SK-N-SH (cell line): Measurements from ENCODE around the gene ASPG. TPM values are rescaled to one million over a fixed set of nuclear protein-coding genes. Genes with fewer than 3 reads are reported as not detected.

Experiments used
- CTCF ChIA-PET: fragments of 300-600, 350-600 bp; formaldehyde crosslinking; extraction: SDS; loops from one replicate; lab custom pipeline; 2021; lab: Yijun Ruan, JAX
- POLR2A ChIA-PET: fragments of 350-600 bp; sonication (Branson Sonifier 250); formaldehyde crosslinking; extraction: SDS; loops from one replicate; lab custom pipeline; 2020; ENCODE audit warnings: antibody characterized with exemption, inconsistent platforms; lab: Yijun Ruan, JAX
- DNase-seq: peaks from one replicate; pipeline ENCODE4 v3.0.0; 2012
- H2AFZ ChIP-seq: fragments of 200-600 bp; sonication (generic); 2 replicates; pipeline ENCODE4 v1.8.1; 2016; ENCODE audit warnings: antibody characterized with exemption, mild to moderate bottlenecking, low read depth
- H3F3A ChIP-seq: fragments of 200-600 bp; sonication (generic); replicated peaks from 2 replicates; pipeline ENCODE3; 2016; ENCODE audit warnings: antibody characterized with exemption, mild to moderate bottlenecking; ENCODE audit not compliant: insufficient read depth
- H3K27ac ChIP-seq, 2 experiments: fragments of 200-500 bp in 1 of 2; fragments of 200-600 bp in 1 of 2; sonication (Bioruptor generic) in 1 of 2; sonication (generic), shearing (Covaris generic) in 1 of 2; 2 replicates each; pipeline versions ENCODE4 v1.5.1 to v1.6.1; 2014 to 2016; ENCODE audit warnings: low read depth in 2 of 2, inconsistent platforms in 1 of 2, low read length in 1 of 2, mild to moderate bottlenecking in 1 of 2, mixed read lengths in 1 of 2
- H3K27me3 ChIP-seq: fragments of 200-600 bp; sonication (generic), shearing (Covaris generic); 2 replicates; pipeline ENCODE4 v1.6.1; 2016; ENCODE audit warnings: mixed run types; ENCODE audit not compliant: insufficient read depth
- H3K36me3 ChIP-seq, 2 experiments: fragments of 200-500 bp in 1 of 2; fragments of 200-600 bp in 1 of 2; sonication (Bioruptor generic) in 1 of 2; sonication (generic) in 1 of 2; replicated peaks in 1 of 2; 2 replicates each; pipeline versions ENCODE3 to v1.5.1; 2014 to 2016; ENCODE audit warnings: low read length in 1 of 2, mild to moderate bottlenecking in 1 of 2; ENCODE audit not compliant: insufficient read depth in 2 of 2, control insufficient read depth in 1 of 2
- H3K4me1 ChIP-seq, 2 experiments: fragments of 200-500 bp in 1 of 2; fragments of 200-600 bp in 1 of 2; sonication (Bioruptor generic) in 1 of 2; sonication (generic), shearing (Covaris generic) in 1 of 2; 2 replicates each; pipeline versions ENCODE4 v1.5.1 to v1.6.1; 2014 to 2016; ENCODE audit warnings: low read depth in 1 of 2, low read length in 1 of 2, mixed run types in 1 of 2; ENCODE audit not compliant: insufficient read depth in 2 of 2, control insufficient read depth in 1 of 2
- H3K4me2 ChIP-seq: fragments of 200-600 bp; sonication (generic), shearing (Covaris generic); 2 replicates; pipeline ENCODE4 v1.6.1; 2017; ENCODE audit warnings: mixed run types
- H3K4me3 ChIP-seq, 2 experiments: fragments of 200-500 bp in 1 of 2; fragments of 200-600 bp in 1 of 2; sonication (Bioruptor generic) in 1 of 2; sonication (generic), shearing (Covaris generic) in 1 of 2; 2 replicates each; pipeline versions ENCODE4 v1.5.1 to v1.8.1; 2014 to 2016; ENCODE audit warnings: low read depth in 2 of 2, inconsistent platforms in 1 of 2, low read length in 1 of 2, mild to moderate bottlenecking in 1 of 2, mixed read lengths in 1 of 2, moderate library complexity in 1 of 2
- H3K79me2 ChIP-seq: fragments of 200-600 bp; sonication (generic); 2 replicates; pipeline ENCODE4 v1.8.1; 2017; ENCODE audit warnings: mild to moderate bottlenecking; ENCODE audit not compliant: insufficient read depth
- H3K9ac ChIP-seq: fragments of 200-600 bp; sonication (generic); 2 replicates; pipeline ENCODE4 v1.6.1; 2017; ENCODE audit warnings: mixed run types
- H3K9me2 ChIP-seq: fragments of 200-600 bp; sonication (generic); 2 replicates; pipeline ENCODE4 v1.6.1; 2017; ENCODE audit warnings: mixed run types
- H3K9me3 ChIP-seq: fragments of 200-600 bp; sonication (generic); 2 replicates; pipeline ENCODE4 v1.6.1; 2017; ENCODE audit warnings: mixed run types, mild to moderate bottlenecking, moderate library complexity
- H4K20me1 ChIP-seq: fragments of 200-600 bp; sonication (generic); 2 replicates; pipeline ENCODE4 v1.6.1; 2017; ENCODE audit warnings: mild to moderate bottlenecking, mixed run types; ENCODE audit not compliant: insufficient read depth
- EP300 ChIP-seq, 2 experiments: IDR thresholded peaks; 2 replicates each; pipeline versions ENCODE4 v1.4.0 to v1.6.1; 2012; ENCODE audit warnings: borderline replicate concordance in 1 of 2, low read depth in 1 of 2, low read length in 1 of 2
- FOSL2 ChIP-seq: IDR thresholded peaks from 2 replicates; pipeline ENCODE4 v1.4.0; 2012; ENCODE audit warnings: low read depth, mild to moderate bottlenecking, moderate library complexity, borderline replicate concordance
- FOXM1 ChIP-seq: IDR thresholded peaks from 2 replicates; pipeline ENCODE4 v1.4.0; 2012; ENCODE audit warnings: low read depth, mild to moderate bottlenecking
- JUND ChIP-seq: IDR thresholded peaks from 2 replicates; pipeline ENCODE4 v1.4.0; 2012
- MXI1 ChIP-seq: IDR thresholded peaks from 2 replicates; pipeline ENCODE4 v1.6.1; 2012; ENCODE audit warnings: mild to moderate bottlenecking, low read depth, low read length, improper control_type of control experiment
- RFX5 ChIP-seq: IDR thresholded peaks from 2 replicates; pipeline ENCODE4 v1.6.1; 2012; ENCODE audit warnings: mild to moderate bottlenecking, improper control_type of control experiment, low read length
- RXRA ChIP-seq: IDR thresholded peaks from 2 replicates; pipeline ENCODE4 v1.4.0; 2012; ENCODE audit warnings: low read depth, mild to moderate bottlenecking, borderline replicate concordance
- SMC3 ChIP-seq: IDR thresholded peaks from 2 replicates; pipeline ENCODE4 v1.6.1; 2012; ENCODE audit warnings: low read depth, low read length, improper control_type of control experiment
- WGBS: methylation state at CpG from one replicate; pipeline ENCODE4 v1.1.6; 2017; ENCODE audit warnings: low lambda C conversion rate; 5-methylcytosine and 5-hydroxymethylcytosine counted together
- polyA plus RNA-seq, 3 experiments: library from polyadenylated mRNA; depleted of rRNA; stranded (reverse); fragments of >200 nt; gene quantifications; 2 replicates each; pipeline ENCODE4 v1.2.3, GENCODE V29; 2012
- TF ChIP-seq, protein P1 (sequence below): fragments of 150-350 bp; IDR thresholded peaks from 2 replicates; pipeline ENCODE4 v1.6.1; 2017; ENCODE audit warnings: antibody characterized with exemption, low read length, low read depth, borderline replicate concordance
- TF ChIP-seq, protein P2 (sequence below): IDR thresholded peaks from 2 replicates; pipeline ENCODE4 v1.4.0; 2012; ENCODE audit warnings: low read depth
- TF ChIP-seq, protein P3 (sequence below): IDR thresholded peaks from 2 replicates; pipeline ENCODE4 v1.4.0; 2012; ENCODE audit warnings: low read depth, borderline replicate concordance
- TF ChIP-seq, protein P4 (sequence below): IDR thresholded peaks from 2 replicates; pipeline ENCODE4 v1.6.1; 2012; ENCODE audit warnings: mild to moderate bottlenecking, low read depth, low read length, moderate library complexity
- TF ChIP-seq, protein P5 (sequence below): IDR thresholded peaks from 2 replicates; pipeline ENCODE4; 2012

Gene ASPG
- polyA plus RNA-seq, 1 of the 3 experiments (the other 2 are of a cell fraction), result not detected

DNA sequence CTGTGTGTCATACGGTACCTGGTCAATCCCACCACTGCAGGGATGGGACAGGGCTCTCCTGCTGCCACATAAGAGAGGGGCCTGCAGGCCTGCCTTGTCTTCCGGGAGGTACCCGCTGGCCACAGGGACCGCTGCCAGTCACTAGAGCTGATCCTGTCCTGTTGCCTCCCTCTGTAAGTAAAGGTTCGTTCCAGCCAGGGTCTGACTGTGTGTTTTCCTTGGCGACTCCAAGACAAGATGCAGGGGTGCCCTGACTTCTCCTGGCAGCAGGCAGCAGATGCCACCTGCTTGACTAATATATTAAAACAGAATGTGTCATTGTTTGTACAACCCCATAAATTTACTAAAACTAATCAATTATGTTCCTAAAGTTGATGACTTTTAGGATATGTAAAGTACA, 41.5 kb upstream of the ASPG start:
- no peaks in the 10 kb centered on the region for H3K9me3 ChIP-seq
- H3K27me3 ChIP-seq, result peaks cover 8% of the 10 kb centered on the region; the same call in 1 of the 2 replicates
- no peak overlapping the region for H3K27ac ChIP-seq
- no peaks in the 10 kb centered on the region for H4K20me1 ChIP-seq
- H3F3A ChIP-seq, result no peaks in the 10 kb centered on the region
- H3K4me1 ChIP-seq, result peaks cover 0 to 11% of the 10 kb centered on the region in 2 experiments; a peak in 1 of 4 replicates
- H3K9me2 ChIP-seq, result no peaks in the 10 kb centered on the region
- H3K36me3 ChIP-seq, result no peaks in the 10 kb centered on the region
- WGBS, result 21% methylated on average over 2 of the region's 6 CpGs
- no peak for DNase-seq
- no peak overlapping the region for H3K9ac ChIP-seq
- H3K4me2 ChIP-seq, result no peak overlapping the region
- ChIA-PET POLR2A (no interaction called here), CTCF (interaction anchor here (1.6 kb wide), 1 partner anchor 20 kb away, joined by 3 read pairs; no protein-coding TSS in a partner anchor)
- no peak overlapping the region for H2AFZ ChIP-seq
- no peaks in the 10 kb centered on the region for H3K79me2 ChIP-seq
- no peak overlapping the region for H3K4me3 ChIP-seq
- TF ChIP-seq, protein P1, sequence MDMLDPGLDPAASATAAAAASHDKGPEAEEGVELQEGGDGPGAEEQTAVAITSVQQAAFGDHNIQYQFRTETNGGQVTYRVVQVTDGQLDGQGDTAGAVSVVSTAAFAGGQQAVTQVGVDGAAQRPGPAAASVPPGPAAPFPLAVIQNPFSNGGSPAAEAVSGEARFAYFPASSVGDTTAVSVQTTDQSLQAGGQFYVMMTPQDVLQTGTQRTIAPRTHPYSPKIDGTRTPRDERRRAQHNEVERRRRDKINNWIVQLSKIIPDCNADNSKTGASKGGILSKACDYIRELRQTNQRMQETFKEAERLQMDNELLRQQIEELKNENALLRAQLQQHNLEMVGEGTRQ, result no peak
- TF ChIP-seq SMC3, result no peak
- no peak for TF ChIP-seq MXI1
- TF ChIP-seq RXRA, result no peak
- TF ChIP-seq, protein P2, sequence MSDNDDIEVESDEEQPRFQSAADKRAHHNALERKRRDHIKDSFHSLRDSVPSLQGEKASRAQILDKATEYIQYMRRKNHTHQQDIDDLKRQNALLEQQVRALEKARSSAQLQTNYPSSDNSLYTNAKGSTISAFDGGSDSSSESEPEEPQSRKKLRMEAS, result no peak
- TF ChIP-seq, protein P3, sequence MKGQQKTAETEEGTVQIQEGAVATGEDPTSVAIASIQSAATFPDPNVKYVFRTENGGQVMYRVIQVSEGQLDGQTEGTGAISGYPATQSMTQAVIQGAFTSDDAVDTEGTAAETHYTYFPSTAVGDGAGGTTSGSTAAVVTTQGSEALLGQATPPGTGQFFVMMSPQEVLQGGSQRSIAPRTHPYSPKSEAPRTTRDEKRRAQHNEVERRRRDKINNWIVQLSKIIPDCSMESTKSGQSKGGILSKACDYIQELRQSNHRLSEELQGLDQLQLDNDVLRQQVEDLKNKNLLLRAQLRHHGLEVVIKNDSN, result no peak
- TF ChIP-seq FOXM1, result no peak
- no peak for TF ChIP-seq RFX5
- TF ChIP-seq FOSL2, result no peak
- no peak for TF ChIP-seq JUND
- TF ChIP-seq, protein P4, sequence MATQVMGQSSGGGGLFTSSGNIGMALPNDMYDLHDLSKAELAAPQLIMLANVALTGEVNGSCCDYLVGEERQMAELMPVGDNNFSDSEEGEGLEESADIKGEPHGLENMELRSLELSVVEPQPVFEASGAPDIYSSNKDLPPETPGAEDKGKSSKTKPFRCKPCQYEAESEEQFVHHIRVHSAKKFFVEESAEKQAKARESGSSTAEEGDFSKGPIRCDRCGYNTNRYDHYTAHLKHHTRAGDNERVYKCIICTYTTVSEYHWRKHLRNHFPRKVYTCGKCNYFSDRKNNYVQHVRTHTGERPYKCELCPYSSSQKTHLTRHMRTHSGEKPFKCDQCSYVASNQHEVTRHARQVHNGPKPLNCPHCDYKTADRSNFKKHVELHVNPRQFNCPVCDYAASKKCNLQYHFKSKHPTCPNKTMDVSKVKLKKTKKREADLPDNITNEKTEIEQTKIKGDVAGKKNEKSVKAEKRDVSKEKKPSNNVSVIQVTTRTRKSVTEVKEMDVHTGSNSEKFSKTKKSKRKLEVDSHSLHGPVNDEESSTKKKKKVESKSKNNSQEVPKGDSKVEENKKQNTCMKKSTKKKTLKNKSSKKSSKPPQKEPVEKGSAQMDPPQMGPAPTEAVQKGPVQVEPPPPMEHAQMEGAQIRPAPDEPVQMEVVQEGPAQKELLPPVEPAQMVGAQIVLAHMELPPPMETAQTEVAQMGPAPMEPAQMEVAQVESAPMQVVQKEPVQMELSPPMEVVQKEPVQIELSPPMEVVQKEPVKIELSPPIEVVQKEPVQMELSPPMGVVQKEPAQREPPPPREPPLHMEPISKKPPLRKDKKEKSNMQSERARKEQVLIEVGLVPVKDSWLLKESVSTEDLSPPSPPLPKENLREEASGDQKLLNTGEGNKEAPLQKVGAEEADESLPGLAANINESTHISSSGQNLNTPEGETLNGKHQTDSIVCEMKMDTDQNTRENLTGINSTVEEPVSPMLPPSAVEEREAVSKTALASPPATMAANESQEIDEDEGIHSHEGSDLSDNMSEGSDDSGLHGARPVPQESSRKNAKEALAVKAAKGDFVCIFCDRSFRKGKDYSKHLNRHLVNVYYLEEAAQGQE, result no peak
- TF ChIP-seq EP300 (IDR thresholded peaks at IDR 0.05; ENCODE audit: borderline replicate concordance in 1 of 2, low read depth in 1 of 2, low read length in 1 of 2), result no peak
- TF ChIP-seq, protein P5, sequence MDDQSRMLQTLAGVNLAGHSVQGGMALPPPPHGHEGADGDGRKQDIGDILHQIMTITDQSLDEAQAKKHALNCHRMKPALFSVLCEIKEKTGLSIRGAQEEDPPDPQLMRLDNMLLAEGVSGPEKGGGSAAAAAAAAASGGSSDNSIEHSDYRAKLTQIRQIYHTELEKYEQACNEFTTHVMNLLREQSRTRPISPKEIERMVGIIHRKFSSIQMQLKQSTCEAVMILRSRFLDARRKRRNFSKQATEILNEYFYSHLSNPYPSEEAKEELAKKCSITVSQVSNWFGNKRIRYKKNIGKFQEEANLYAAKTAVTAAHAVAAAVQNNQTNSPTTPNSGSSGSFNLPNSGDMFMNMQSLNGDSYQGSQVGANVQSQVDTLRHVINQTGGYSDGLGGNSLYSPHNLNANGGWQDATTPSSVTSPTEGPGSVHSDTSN, result no peak
